Measurements from ENCODE around the gene TPK1. TPM values are rescaled to one million over a fixed set of nuclear protein-coding genes. Genes with fewer than 3 reads are reported as not detected.

The TPK1 gene
- total RNA-seq, 5 donors from 2014 or later (not counting 1 experiment from before 2014, with no cell fraction given) = 19.1 to 31.6 (median 22.0) TPM

- Histone ChIP-seq H3K4me1 (ENCODE audit: control insufficient read depth in 1 of 2, extremely low read depth in 1 of 2, insufficient read depth in 2 of 2, low read length in 2 of 2) (no peaks in the 10 kb centered on the region), H3K9me3 (no peaks in the 10 kb centered on the region), H3K4me3 (ENCODE audit: control insufficient read depth in 1 of 2, extremely low read depth in 1 of 2, low read length in 1 of 2) (no peak overlapping the region), H3K27me3 (replicated peaks in 1 of 2; ENCODE audit: control insufficient read depth in 2 of 2, extremely low read depth in 1 of 2, insufficient read depth in 2 of 2, low read length in 1 of 2) (no peaks in the 10 kb centered on the region), H3K27ac (ENCODE audit: low read length) (no peak overlapping the region), H3K36me3 (ENCODE audit: control insufficient read depth in 2 of 2, extremely low read depth in 1 of 2, insufficient read depth in 1 of 2, low read length in 1 of 2) (peaks cover 0 to 4% of the 10 kb centered on the region in 2 donors)
- ChIA-PET POLR2A (no interaction called here), CTCF (no interaction called here)
- Mint-ChIP-seq H3K36me3 (peaks cover 49% of the 10 kb centered on the region), H3K9me3 (no peaks in the 10 kb centered on the region), H3K27ac (no peak overlapping the region), H3K27me3 (no peaks in the 10 kb centered on the region), H3K4me1 (peaks cover 0 to 6% (median 0%) of the 10 kb centered on the region in 3 donors), H3K4me3 (no peak overlapping the region)
- DNase-seq (no peak), ATAC-seq (replicated peaks in 1 of 4) (no peak)
- WGBS (ENCODE audit: insufficient coverage) = no CpG with 5 or more reads among the region's 2 CpGs
These were observed 186.7 kb downstream of the TPK1 start for GRCh38 chr7:144649120-144649519.

GRCh38 chr7:144641389-144642044 lies 194.3 kb downstream of the TPK1 start:
- no peaks in the 10 kb centered on the region for H3K9me3 Mint-ChIP-seq
- no peaks in the 10 kb centered on the region for H3K9me3 ChIP-seq
- 100% methylated on average over 2 of the region's 4 CpGs for WGBS (ENCODE audit: insufficient coverage)
- H3K4me3 Mint-ChIP-seq = no peak overlapping the region
- H3K4me1 ChIP-seq (ENCODE audit: control insufficient read depth in 1 of 2, extremely low read depth in 1 of 2, insufficient read depth in 2 of 2, low read length in 2 of 2) = no peaks in the 10 kb centered on the region
- no peak for ATAC-seq (replicated peaks in 1 of 4)
- no peak overlapping the region for H3K27ac Mint-ChIP-seq
- H3K4me1 Mint-ChIP-seq = no peaks in the 10 kb centered on the region
- CTCF ChIA-PET = no interaction called here
- POLR2A ChIA-PET = no interaction called here
- peaks cover 36% of the 10 kb centered on the region for H3K36me3 Mint-ChIP-seq
- H3K36me3 ChIP-seq (ENCODE audit: control insufficient read depth in 2 of 2, extremely low read depth in 1 of 2, insufficient read depth in 1 of 2, low read length in 1 of 2) = no peaks in the 10 kb centered on the region
- H3K27ac ChIP-seq (ENCODE audit: low read length) = no peak overlapping the region
- no peak overlapping the region for H3K4me3 ChIP-seq (ENCODE audit: control insufficient read depth in 1 of 2, extremely low read depth in 1 of 2, low read length in 1 of 2)
- H3K27me3 Mint-ChIP-seq = no peaks in the 10 kb centered on the region
- no peaks in the 10 kb centered on the region for H3K27me3 ChIP-seq (replicated peaks in 1 of 2; ENCODE audit: control insufficient read depth in 2 of 2, extremely low read depth in 1 of 2, insufficient read depth in 2 of 2, low read length in 1 of 2)
- DNase-seq = no peak

GRCh38 chr7:144632724-144633123 lies 203.1 kb downstream of the TPK1 start:
- no peaks in the 10 kb centered on the region for H3K27me3 ChIP-seq (replicated peaks in 1 of 2; ENCODE audit: control insufficient read depth in 2 of 2, extremely low read depth in 1 of 2, insufficient read depth in 2 of 2, low read length in 1 of 2)
- H3K27ac ChIP-seq (ENCODE audit: low read length) = no peak overlapping the region
- ChIA-PET POLR2A (no interaction called here), CTCF (no interaction called here)
- no peaks in the 10 kb centered on the region for H3K36me3 ChIP-seq (ENCODE audit: control insufficient read depth in 2 of 2, extremely low read depth in 1 of 2, insufficient read depth in 1 of 2, low read length in 1 of 2)
- DNase-seq = no peak
- H3K9me3 ChIP-seq = no peaks in the 10 kb centered on the region
- no peaks in the 10 kb centered on the region for H3K4me1 Mint-ChIP-seq
- WGBS (ENCODE audit: insufficient coverage) = no CpG with 5 or more reads among the region's 2 CpGs
- H3K4me1 ChIP-seq (ENCODE audit: control insufficient read depth in 1 of 2, extremely low read depth in 1 of 2, insufficient read depth in 2 of 2, low read length in 2 of 2) = no peaks in the 10 kb centered on the region
- H3K4me3 Mint-ChIP-seq = no peak overlapping the region
- peaks cover 43% of the 10 kb centered on the region for H3K36me3 Mint-ChIP-seq
- H3K27me3 Mint-ChIP-seq = no peaks in the 10 kb centered on the region
- no peak overlapping the region for H3K27ac Mint-ChIP-seq
- peaks cover 0 to 11% (median 10%) of the 10 kb centered on the region in 3 donors for H3K9me3 Mint-ChIP-seq
- no peak overlapping the region for H3K4me3 ChIP-seq (ENCODE audit: control insufficient read depth in 1 of 2, extremely low read depth in 1 of 2, low read length in 1 of 2)
- no peak for ATAC-seq (replicated peaks in 1 of 4)

GRCh38 chr7:144629598-144629997 lies 206.3 kb downstream of the TPK1 start:
- no peak overlapping the region for H3K27ac ChIP-seq (ENCODE audit: low read length)
- POLR2A ChIA-PET = no interaction called here
- no peaks in the 10 kb centered on the region for H3K4me1 ChIP-seq (ENCODE audit: control insufficient read depth in 1 of 2, extremely low read depth in 1 of 2, insufficient read depth in 2 of 2, low read length in 2 of 2)
- Mint-ChIP-seq H3K36me3 (peaks cover 39% of the 10 kb centered on the region), H3K4me3 (no peak overlapping the region), H3K4me1 (no peaks in the 10 kb centered on the region), H3K27ac (no peak overlapping the region), H3K27me3 (no peaks in the 10 kb centered on the region), H3K9me3 (peaks cover 0 to 11% (median 10%) of the 10 kb centered on the region in 3 donors)
- no peak for DNase-seq
- CTCF ChIA-PET = no interaction called here
- H3K4me3 ChIP-seq (ENCODE audit: control insufficient read depth in 1 of 2, extremely low read depth in 1 of 2, low read length in 1 of 2) = no peak overlapping the region
- no peak for ATAC-seq (replicated peaks in 1 of 4)
- H3K36me3 ChIP-seq (ENCODE audit: control insufficient read depth in 2 of 2, extremely low read depth in 1 of 2, insufficient read depth in 1 of 2, low read length in 1 of 2) = no peaks in the 10 kb centered on the region
- H3K27me3 ChIP-seq (replicated peaks in 1 of 2; ENCODE audit: control insufficient read depth in 2 of 2, extremely low read depth in 1 of 2, insufficient read depth in 2 of 2, low read length in 1 of 2) = no peaks in the 10 kb centered on the region
- H3K9me3 ChIP-seq = no peaks in the 10 kb centered on the region

DNA sequence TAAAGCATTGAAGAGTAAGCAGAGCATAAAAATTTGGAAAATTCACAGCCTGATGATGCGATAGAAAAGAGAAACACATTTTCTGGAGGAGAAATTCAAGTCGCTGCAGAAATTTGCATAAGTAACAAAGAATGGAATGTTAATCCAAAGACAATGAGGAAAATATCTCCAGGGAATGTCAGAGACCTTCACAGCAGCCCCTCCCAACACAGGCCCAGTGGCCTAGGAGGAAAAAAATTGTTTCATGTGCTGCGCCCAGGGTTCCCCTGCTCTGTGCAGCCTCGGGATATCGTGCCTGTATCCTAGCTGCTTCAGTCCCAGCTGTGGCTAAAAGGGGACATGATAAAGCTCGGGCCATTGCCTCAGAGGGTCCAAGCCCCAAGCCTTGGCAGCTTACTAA lies 206.8 kb downstream of the TPK1 start:
- ATAC-seq (replicated peaks in 1 of 4) (no peak), DNase-seq (no peak)
- Histone ChIP-seq H3K27ac (ENCODE audit: low read length) (no peak overlapping the region), H3K4me1 (ENCODE audit: control insufficient read depth in 1 of 2, extremely low read depth in 1 of 2, insufficient read depth in 2 of 2, low read length in 2 of 2) (no peaks in the 10 kb centered on the region), H3K9me3 (no peaks in the 10 kb centered on the region), H3K4me3 (ENCODE audit: control insufficient read depth in 1 of 2, extremely low read depth in 1 of 2, low read length in 1 of 2) (no peak overlapping the region), H3K36me3 (ENCODE audit: control insufficient read depth in 2 of 2, extremely low read depth in 1 of 2, insufficient read depth in 1 of 2, low read length in 1 of 2) (no peaks in the 10 kb centered on the region), H3K27me3 (replicated peaks in 1 of 2; ENCODE audit: control insufficient read depth in 2 of 2, extremely low read depth in 1 of 2, insufficient read depth in 2 of 2, low read length in 1 of 2) (no peaks in the 10 kb centered on the region)
- Mint-ChIP-seq H3K4me3 (no peak overlapping the region), H3K27me3 (no peaks in the 10 kb centered on the region), H3K27ac (no peak overlapping the region), H3K36me3 (peaks cover 38% of the 10 kb centered on the region), H3K4me1 (no peaks in the 10 kb centered on the region), H3K9me3 (peaks cover 0 to 11% (median 10%) of the 10 kb centered on the region in 3 donors)
- CTCF ChIA-PET = no interaction called here
- POLR2A ChIA-PET = no interaction called here
- 85% methylated on average over 4 of the region's 6 CpGs for WGBS (ENCODE audit: insufficient coverage)

DNA sequence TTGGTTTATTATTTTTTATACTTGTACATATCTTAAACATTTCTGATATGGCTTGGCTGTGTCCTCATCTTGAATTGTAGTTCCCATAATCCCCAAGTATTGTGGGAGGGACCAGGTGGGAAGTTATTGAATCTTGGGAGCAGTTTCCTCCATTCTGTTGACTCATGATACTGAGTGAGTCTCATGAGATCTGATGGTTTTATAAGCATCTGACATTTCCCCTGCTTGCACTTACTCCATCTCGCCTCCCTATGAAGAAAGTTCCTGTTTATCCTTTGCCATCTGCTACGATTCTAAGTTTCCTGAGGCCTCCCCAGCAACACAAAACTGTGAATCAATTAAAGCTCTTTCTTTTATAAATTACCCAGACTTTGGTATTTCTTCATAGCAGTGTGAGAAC lies 207.7 kb downstream of the TPK1 start:
- ChIA-PET POLR2A (no interaction called here), CTCF (no interaction called here)
- Histone ChIP-seq H3K4me1 (ENCODE audit: control insufficient read depth in 1 of 2, extremely low read depth in 1 of 2, insufficient read depth in 2 of 2, low read length in 2 of 2) (no peaks in the 10 kb centered on the region), H3K4me3 (ENCODE audit: control insufficient read depth in 1 of 2, extremely low read depth in 1 of 2, low read length in 1 of 2) (no peak overlapping the region), H3K36me3 (ENCODE audit: control insufficient read depth in 2 of 2, extremely low read depth in 1 of 2, insufficient read depth in 1 of 2, low read length in 1 of 2) (no peaks in the 10 kb centered on the region), H3K27me3 (replicated peaks in 1 of 2; ENCODE audit: control insufficient read depth in 2 of 2, extremely low read depth in 1 of 2, insufficient read depth in 2 of 2, low read length in 1 of 2) (no peaks in the 10 kb centered on the region), H3K9me3 (no peaks in the 10 kb centered on the region), H3K27ac (ENCODE audit: low read length) (no peak overlapping the region)
- no peak for DNase-seq
- Mint-ChIP-seq H3K4me3 (no peak overlapping the region), H3K4me1 (no peaks in the 10 kb centered on the region), H3K36me3 (peaks cover 36% of the 10 kb centered on the region), H3K9me3 (peaks cover 0 to 11% (median 10%) of the 10 kb centered on the region in 3 donors), H3K27ac (no peak overlapping the region), H3K27me3 (no peaks in the 10 kb centered on the region)
- ATAC-seq (replicated peaks in 1 of 4) = no peak
- WGBS (ENCODE audit: insufficient coverage) = no CpG with 5 or more reads among the region's 2 CpGs

- Mint-ChIP-seq H3K36me3 (peaks cover 58% of the 10 kb centered on the region), H3K27me3 (no peaks in the 10 kb centered on the region), H3K9me3 (peaks cover 0 to 19% (median 14%) of the 10 kb centered on the region in 3 donors), H3K27ac (no peak overlapping the region), H3K4me3 (no peak overlapping the region), H3K4me1 (no peaks in the 10 kb centered on the region)
- Histone ChIP-seq H3K4me3 (ENCODE audit: control insufficient read depth in 1 of 2, extremely low read depth in 1 of 2, low read length in 1 of 2) (no peak overlapping the region), H3K27ac (ENCODE audit: low read length) (no peak overlapping the region), H3K4me1 (ENCODE audit: control insufficient read depth in 1 of 2, extremely low read depth in 1 of 2, insufficient read depth in 2 of 2, low read length in 2 of 2) (no peaks in the 10 kb centered on the region), H3K9me3 (no peaks in the 10 kb centered on the region), H3K27me3 (replicated peaks in 1 of 2; ENCODE audit: control insufficient read depth in 2 of 2, extremely low read depth in 1 of 2, insufficient read depth in 2 of 2, low read length in 1 of 2) (no peaks in the 10 kb centered on the region), H3K36me3 (ENCODE audit: control insufficient read depth in 2 of 2, extremely low read depth in 1 of 2, insufficient read depth in 1 of 2, low read length in 1 of 2) (peaks cover 0 to 6% of the 10 kb centered on the region in 2 donors)
- ChIA-PET POLR2A (no interaction called here), CTCF (no interaction called here)
- ATAC-seq (replicated peaks in 1 of 4) = no peak
- no CpG with 5 or more reads among the region's 3 CpGs for WGBS (ENCODE audit: insufficient coverage)
- DNase-seq = no peak
These were observed 213.1 kb downstream of the TPK1 start for GRCh38 chr7:144622745-144623144.

All from T-cell (primary cell).